ENCODE data around the gene APOBEC3A.
"Not testable (repeated sequence)": the region's sequence is repeated elsewhere in the genome, so short reads cannot be mapped to it uniquely, and the experiment has no call there.

Gene APOBEC3A

GRCh38 chr22:38942702-38943101 is 14.7 kb upstream of the APOBEC3A start:
- in situ Hi-C loops (cut with MboI; ENCODE audit: low sequenced_read_pairs), result no loop called here

GRCh38 chr22:38943201-38943600 is 14.2 kb upstream of the APOBEC3A start:
- in situ Hi-C loops (cut with MboI; ENCODE audit: low sequenced_read_pairs), result no loop called here

GRCh38 chr22:38943882-38944281 is 13.5 kb upstream of the APOBEC3A start:
- in situ Hi-C loops (cut with MboI; ENCODE audit: low sequenced_read_pairs), result no loop called here

- in situ Hi-C loops (cut with MboI; ENCODE audit: low sequenced_read_pairs), result no loop called here
Observed at GRCh38 chr22:38944653-38945052, 12.8 kb upstream of the APOBEC3A start.

- in situ Hi-C loops (cut with MboI; ENCODE audit: low sequenced_read_pairs), result not testable (repeated sequence)
Observed at GRCh38 chr22:38945706-38946338, 11.6 kb upstream of the APOBEC3A start.

- in situ Hi-C loops (cut with MboI; ENCODE audit: low sequenced_read_pairs), result no loop called here
Observed at GRCh38 chr22:38946771-38947170, 10.6 kb upstream of the APOBEC3A start.

- in situ Hi-C loops (cut with MboI; ENCODE audit: low sequenced_read_pairs), result no loop called here
Observed at GRCh38 chr22:38947321-38948140, 9.9 kb upstream of the APOBEC3A start.

- in situ Hi-C loops (cut with MboI; ENCODE audit: low sequenced_read_pairs), result no loop called here
Observed at GRCh38 chr22:38948181-38948940, 9.0 kb upstream of the APOBEC3A start.

GRCh38 chr22:38949889-38950405 is 7.5 kb upstream of the APOBEC3A start:
- in situ Hi-C loops (cut with MboI; ENCODE audit: low sequenced_read_pairs), result no loop called here

GRCh38 chr22:38950527-38951295 is 6.7 kb upstream of the APOBEC3A start:
- in situ Hi-C loops (cut with MboI; ENCODE audit: low sequenced_read_pairs), result no loop called here

- in situ Hi-C loops (cut with MboI; ENCODE audit: low sequenced_read_pairs), result no loop called here
Observed at GRCh38 chr22:38951734-38952133, 5.7 kb upstream of the APOBEC3A start.

GRCh38 chr22:38952281-38952993 is 5.0 kb upstream of the APOBEC3A start:
- in situ Hi-C loops (cut with MboI; ENCODE audit: low sequenced_read_pairs), result no loop called here

- in situ Hi-C loops (cut with MboI; ENCODE audit: low sequenced_read_pairs), result no loop called here
Observed at GRCh38 chr22:38953091-38953490, 4.3 kb upstream of the APOBEC3A start.

GRCh38 chr22:38953577-38954413 is 3.6 kb upstream of the APOBEC3A start:
- in situ Hi-C loops (cut with MboI; ENCODE audit: low sequenced_read_pairs), result no loop called here

- in situ Hi-C loops (cut with MboI; ENCODE audit: low sequenced_read_pairs), result no loop called here
Observed at GRCh38 chr22:38954414-38955043, 2.9 kb upstream of the APOBEC3A start.

- in situ Hi-C loops (cut with MboI; ENCODE audit: low sequenced_read_pairs), result no loop called here
Observed at GRCh38 chr22:38955250-38955905, 2.0 kb upstream of the APOBEC3A start.

- in situ Hi-C loops (cut with MboI; ENCODE audit: low sequenced_read_pairs), result no loop called here
Observed at GRCh38 chr22:38955926-38956325, 1.5 kb upstream of the APOBEC3A start.

- in situ Hi-C loops (cut with MboI; ENCODE audit: low sequenced_read_pairs), result no loop called here
Observed at GRCh38 chr22:38956551-38956950, 858 bp upstream of the APOBEC3A start.
